HFF-Myc (cell line): ENCODE data around the gene GPAM.
"Not testable (repeated sequence)": the region's sequence is repeated elsewhere in the genome, so short reads cannot be mapped to it uniquely, and the experiment has no call there.

Experiments
- DNase-seq: peaks from one replicate; pipeline ENCODE4 v3.0.0-alpha.2; 2011; ENCODE audit warnings: low read depth; ENCODE audit errors: extremely low read depth
- H3K4me3 ChIP-seq: replicated peaks from 2 replicates; pipeline ENCODE4 v1.5.1; 2011; ENCODE audit warnings: low read depth, mild to moderate bottlenecking, control low read depth, low read length
- TF ChIP-seq, protein P1 (sequence below): IDR thresholded peaks from 2 replicates; pipeline ENCODE4 v1.5.1; 2012; ENCODE audit warnings: mild to moderate bottlenecking, low read depth, low read length, control low read depth; ENCODE audit errors: missing control alignments

GPAM gene, protein sequence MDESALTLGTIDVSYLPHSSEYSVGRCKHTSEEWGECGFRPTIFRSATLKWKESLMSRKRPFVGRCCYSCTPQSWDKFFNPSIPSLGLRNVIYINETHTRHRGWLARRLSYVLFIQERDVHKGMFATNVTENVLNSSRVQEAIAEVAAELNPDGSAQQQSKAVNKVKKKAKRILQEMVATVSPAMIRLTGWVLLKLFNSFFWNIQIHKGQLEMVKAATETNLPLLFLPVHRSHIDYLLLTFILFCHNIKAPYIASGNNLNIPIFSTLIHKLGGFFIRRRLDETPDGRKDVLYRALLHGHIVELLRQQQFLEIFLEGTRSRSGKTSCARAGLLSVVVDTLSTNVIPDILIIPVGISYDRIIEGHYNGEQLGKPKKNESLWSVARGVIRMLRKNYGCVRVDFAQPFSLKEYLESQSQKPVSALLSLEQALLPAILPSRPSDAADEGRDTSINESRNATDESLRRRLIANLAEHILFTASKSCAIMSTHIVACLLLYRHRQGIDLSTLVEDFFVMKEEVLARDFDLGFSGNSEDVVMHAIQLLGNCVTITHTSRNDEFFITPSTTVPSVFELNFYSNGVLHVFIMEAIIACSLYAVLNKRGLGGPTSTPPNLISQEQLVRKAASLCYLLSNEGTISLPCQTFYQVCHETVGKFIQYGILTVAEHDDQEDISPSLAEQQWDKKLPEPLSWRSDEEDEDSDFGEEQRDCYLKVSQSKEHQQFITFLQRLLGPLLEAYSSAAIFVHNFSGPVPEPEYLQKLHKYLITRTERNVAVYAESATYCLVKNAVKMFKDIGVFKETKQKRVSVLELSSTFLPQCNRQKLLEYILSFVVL

DNA sequence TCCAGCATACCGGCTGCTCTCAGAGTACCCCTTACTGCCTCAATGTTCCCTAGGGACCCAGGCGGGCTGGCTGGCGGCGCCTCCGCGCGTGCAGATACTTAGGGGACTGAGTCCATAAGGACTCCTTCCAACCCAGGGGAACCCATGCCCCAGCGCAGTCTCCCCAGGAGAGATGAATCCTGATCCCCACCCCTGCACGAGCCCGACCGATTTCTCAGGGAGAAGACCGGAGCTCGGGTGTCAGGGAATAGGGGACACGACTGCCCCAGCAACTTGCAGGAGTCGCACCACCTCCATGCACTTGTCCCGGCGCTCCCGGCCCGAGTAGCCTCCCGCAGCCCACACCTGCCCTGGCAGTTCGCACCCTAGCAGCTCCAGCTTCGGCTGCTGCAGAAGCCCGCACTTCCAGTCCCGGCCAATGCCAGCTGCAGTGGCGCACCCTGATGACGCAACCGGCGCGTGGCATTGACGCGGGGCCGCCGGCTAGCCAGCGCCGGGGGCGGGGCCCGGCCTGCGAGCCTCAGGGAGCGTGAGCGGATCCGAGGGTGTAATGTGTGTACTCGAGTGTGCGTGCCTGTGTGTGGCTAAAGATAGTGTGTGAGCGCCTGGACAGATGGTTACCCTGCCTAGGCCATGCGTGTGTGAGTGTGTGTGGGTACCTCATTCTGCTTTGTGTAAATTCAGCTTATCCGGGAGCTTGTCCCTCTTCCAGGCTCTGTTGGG, at the start of gene GPAM:
TSS of gene GPAM (minus strand) at position 437 of the 723 bp plus-strand sequence. CDS start 1,981 bp downstream, outside the sequence.
- peak; percentile 47 for DNase-seq
- TF ChIP-seq, protein P1, sequence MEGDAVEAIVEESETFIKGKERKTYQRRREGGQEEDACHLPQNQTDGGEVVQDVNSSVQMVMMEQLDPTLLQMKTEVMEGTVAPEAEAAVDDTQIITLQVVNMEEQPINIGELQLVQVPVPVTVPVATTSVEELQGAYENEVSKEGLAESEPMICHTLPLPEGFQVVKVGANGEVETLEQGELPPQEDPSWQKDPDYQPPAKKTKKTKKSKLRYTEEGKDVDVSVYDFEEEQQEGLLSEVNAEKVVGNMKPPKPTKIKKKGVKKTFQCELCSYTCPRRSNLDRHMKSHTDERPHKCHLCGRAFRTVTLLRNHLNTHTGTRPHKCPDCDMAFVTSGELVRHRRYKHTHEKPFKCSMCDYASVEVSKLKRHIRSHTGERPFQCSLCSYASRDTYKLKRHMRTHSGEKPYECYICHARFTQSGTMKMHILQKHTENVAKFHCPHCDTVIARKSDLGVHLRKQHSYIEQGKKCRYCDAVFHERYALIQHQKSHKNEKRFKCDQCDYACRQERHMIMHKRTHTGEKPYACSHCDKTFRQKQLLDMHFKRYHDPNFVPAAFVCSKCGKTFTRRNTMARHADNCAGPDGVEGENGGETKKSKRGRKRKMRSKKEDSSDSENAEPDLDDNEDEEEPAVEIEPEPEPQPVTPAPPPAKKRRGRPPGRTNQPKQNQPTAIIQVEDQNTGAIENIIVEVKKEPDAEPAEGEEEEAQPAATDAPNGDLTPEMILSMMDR: no peak
- H3K4me3 ChIP-seq: peak within 1 kb of the TSS; percentile 93

DNA sequence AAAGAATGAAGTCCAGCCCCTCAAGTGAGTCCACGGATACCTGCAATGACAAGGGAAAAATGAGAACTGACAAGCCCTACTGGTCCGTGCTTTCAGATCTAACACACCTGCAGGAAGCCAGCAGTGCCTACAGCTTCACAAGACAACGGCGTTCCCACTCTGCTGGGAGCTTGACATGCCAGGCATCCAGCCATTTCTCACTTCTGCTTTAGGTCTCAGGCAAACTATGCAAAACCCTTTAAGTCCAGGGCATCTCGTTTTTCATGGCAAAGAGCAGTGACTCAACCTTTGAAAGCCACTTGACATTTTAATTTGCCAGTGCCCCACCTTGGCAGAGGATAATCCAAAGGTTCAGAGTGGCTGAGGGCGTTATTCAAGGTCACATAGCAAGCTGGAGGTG, 49.1 kb upstream of the GPAM start:
- TF ChIP-seq, protein P1: no peak
- no peak for DNase-seq
- no peak overlapping the region for H3K4me3 ChIP-seq

DNA sequence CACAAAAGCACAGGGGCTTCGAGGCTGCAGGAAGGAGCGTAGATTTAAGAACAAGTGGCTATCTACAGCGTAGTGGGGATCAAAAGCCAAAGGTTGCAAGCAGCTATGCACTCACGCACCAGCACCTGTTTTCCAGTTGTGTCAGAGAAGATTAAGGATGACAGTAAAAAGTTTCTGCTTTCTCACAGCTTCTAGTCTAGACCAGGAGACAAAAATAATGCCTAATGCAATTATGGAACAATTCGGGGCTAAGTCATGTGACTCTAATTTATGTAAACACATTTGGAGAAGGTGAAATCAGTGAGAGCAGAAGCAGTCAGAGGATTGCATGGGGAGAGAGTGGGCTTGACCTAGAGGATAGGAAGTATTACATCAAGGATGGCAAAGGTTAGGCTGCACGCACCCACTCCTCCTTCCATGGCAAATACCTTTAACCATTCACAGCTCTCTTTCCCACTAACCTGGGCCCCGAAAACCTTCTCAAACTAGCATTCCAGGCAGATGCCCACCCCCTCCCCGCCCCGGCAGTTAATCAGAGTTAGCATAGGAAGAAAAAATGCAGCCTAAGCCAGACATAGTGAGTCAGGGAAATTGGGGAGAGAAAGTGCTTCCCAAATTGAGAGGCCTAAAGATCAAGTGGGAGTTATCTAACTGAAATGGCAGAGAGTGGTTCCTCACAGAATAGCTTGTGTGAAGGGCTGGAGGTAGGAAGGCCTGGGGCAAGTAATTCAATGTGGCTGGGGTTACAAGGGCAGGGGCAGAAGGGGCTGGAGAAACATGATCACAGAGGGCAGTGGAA, 48.2 kb upstream of the GPAM start:
- TF ChIP-seq, protein P1: no peak
- DNase-seq: no peak
- no peak overlapping the region for H3K4me3 ChIP-seq

DNA sequence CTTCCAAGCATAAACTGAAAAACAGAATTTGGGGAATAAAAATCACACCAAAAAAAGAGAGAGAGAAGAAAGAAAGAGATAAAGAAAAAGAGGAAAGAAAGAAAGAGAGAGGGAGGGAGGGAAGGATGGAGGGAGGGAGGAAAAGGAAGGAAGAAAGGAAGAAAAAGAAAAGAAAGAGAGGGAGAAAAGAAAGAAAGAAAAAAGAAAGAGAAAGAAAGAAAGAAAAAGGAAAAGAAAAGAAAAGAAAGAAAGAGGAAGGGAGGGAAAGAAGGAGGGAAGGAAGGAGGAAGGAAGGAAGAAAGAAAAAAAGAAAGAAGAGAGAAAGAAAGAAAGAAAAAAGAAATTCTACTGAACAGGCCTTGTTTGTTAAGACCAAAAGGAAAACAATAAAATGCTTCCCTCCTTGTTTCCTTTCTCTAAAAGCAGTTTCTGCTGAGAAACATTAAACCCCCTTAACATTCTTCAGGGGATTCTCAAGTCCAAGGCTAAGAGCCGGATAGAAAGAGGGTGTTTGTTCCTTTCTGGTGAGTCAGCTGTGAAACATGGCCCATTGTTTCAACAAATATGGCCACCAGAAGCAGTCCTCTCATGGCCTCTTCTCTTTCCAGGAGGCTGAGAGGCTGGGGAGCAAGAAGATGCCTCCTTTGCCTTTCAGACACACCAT, 46.9 kb upstream of the GPAM start:
- DNase-seq: no peak
- no peak overlapping the region for H3K4me3 ChIP-seq
- TF ChIP-seq, protein P1: no peak

DNA sequence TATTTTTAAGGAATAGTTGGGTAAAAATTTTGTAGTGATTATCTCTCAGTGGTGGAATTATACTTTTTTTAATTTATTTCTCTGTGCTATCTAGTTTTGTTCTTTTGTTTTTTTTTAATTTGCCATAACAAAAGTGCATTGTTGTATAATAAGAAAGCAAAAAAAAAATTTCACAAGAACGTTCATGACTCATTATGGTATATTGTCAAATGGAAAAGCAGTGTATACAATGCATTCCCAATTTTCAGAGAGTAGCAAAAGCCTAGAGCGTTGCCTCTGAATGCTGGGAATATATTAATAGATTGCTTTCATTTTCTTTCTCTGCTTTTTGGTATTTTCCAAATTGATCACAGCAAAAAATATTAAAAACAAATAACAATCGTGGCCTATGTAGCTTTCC, 46.3 kb upstream of the GPAM start:
- DNase-seq: no peak
- TF ChIP-seq, protein P1: no peak
- no peak overlapping the region for H3K4me3 ChIP-seq

DNA sequence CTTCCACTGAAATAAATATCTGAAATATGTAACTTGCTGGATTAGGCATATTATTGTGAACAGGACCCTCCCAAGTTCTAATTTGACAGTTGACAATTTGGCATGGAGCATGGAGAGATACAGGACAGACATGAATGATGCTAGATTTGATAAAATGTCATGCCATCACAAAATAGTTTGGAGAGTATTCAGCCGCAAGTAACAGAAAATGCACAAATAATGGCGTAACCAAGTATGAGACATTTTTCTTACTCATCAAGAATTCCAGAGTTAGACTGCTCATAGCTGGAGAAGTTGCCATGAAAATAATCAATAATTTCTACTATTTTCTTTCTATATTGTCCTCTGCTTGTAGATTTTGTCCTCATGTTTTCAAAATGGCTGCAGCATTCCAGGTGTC, 45.5 kb upstream of the GPAM start:
- DNase-seq: no peak
- TF ChIP-seq, protein P1: no peak
- H3K4me3 ChIP-seq: no peak overlapping the region

DNA sequence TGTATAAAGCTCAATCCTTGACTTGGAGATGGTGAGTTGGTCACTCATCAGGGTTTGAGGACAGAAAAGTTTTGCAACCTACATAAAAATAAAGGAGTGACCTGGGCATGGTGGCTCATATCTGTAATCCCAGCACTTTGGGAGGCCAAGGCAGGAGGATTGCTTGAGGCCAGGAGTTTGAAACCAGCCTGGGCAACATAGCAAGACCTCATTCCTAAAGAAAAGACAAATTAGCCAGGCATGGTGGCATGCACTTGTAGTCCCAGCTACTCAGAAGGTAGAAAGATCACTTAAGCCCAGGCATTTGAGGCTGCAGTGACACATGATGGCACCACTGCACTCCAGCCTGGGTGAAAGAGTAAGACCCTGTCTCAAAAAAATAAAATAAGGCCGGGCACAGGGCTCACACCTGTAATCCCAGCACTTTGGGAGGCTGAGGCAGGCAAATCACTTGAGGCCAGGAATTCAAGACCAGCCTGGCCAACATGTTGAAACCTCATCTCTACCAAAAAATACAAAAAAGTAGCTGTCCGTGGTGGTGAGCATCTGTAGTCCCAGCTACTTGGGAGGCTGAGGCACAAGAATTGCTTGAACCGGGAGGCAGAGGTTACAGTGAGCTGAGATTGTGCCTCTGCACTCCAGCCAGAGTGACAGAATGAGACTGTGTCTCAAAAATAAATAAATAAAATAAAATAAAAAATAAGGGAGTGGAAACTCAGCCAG, 45.0 kb upstream of the GPAM start:
- DNase-seq, H3K4me3 ChIP-seq: not testable (repeated sequence)
